Uterus (tissue), 2 donors: ENCODE measurements around the gene INF2.

Source experiments
- CTCF ChIP-seq, 4 experiments: fragments of 200-600 bp in 2 of 4; fragments of 450-650 bp in 2 of 4; sonication (generic) in 2 of 4; IDR thresholded peaks; one replicate each; pipeline ENCODE4 v1.5.1; 2016 to 2019; ENCODE audit warnings: antibody characterized with exemption in 4 of 4, mild to moderate bottlenecking in 2 of 4, moderate library complexity in 1 of 4
- POLR2A ChIP-seq, 2 donors: fragments of 450-650 bp; IDR thresholded peaks; one replicate each; pipeline ENCODE4 v1.6.1; 2016; ENCODE audit warnings: antibody characterized with exemption in 2 of 2, mild to moderate bottlenecking in 1 of 2, moderate library complexity in 1 of 2

- TF ChIP-seq CTCF (IDR thresholded peaks at IDR 0.05), result no peak
- TF ChIP-seq POLR2A (IDR thresholded peaks at IDR 0.05), result no peak
Measured at GRCh38 chr14:104692939-104693315, 3.5 kb downstream of the INF2 start.
